ENCODE results near the gene PRSS57.

PRSS57 gene

GRCh38 chr19:739998-740715 lies 44.9 kb upstream of the PRSS57 start:
- peaks cover 0 to 23% of the 10 kb centered on the region in 2 donors for H3K27me3 ChIP-seq
- TF ChIP-seq CTCF (IDR thresholded peaks at IDR 0.05), result no peak
- no peak for DNase-seq
- intact Hi-C loops (cut with DNase I; ENCODE audit: low total_unique reads), result no loop called here
- no peak overlapping the region for H3K27ac ChIP-seq
- no peaks in the 10 kb centered on the region for H3K4me1 ChIP-seq
- H3K36me3 ChIP-seq, result peaks cover 0 to 9% (median 7%) of the 10 kb centered on the region in 3 donors
- no peak overlapping the region for H3K4me3 ChIP-seq
- peaks cover 0 to 14% (median 0%) of the 10 kb centered on the region in 3 donors for H3K9me3 ChIP-seq

GRCh38 chr19:738509-739128 lies 43.4 kb upstream of the PRSS57 start:
- Histone ChIP-seq H3K27ac (no peak overlapping the region), H3K4me1 (no peaks in the 10 kb centered on the region), H3K4me3 (no peak overlapping the region), H3K9me3 (no peaks in the 10 kb centered on the region), H3K36me3 (peaks cover 0 to 9% (median 7%) of the 10 kb centered on the region in 3 donors), H3K27me3 (peaks cover 0 to 23% of the 10 kb centered on the region in 2 donors)
- intact Hi-C loops (cut with DNase I; ENCODE audit: low total_unique reads), result no loop called here
- TF ChIP-seq CTCF (IDR thresholded peaks at IDR 0.05), result no peak
- no peak for DNase-seq

- H3K4me1 ChIP-seq, result no peaks in the 10 kb centered on the region
- peak in 1 of 2 experiments; percentile 40 for TF ChIP-seq CTCF (IDR thresholded peaks at IDR 0.05)
- H3K36me3 ChIP-seq, result peaks cover 0 to 9% (median 7%) of the 10 kb centered on the region in 3 donors
- no peak overlapping the region for H3K4me3 ChIP-seq
- no peaks in the 10 kb centered on the region for H3K9me3 ChIP-seq
- intact Hi-C loops (cut with DNase I; ENCODE audit: low total_unique reads), result no loop called here
- H3K27me3 ChIP-seq, result peaks cover 0 to 23% of the 10 kb centered on the region in 2 donors
- DNase-seq, result no peak
- no peak overlapping the region for H3K27ac ChIP-seq
These were observed 42.4 kb upstream of the PRSS57 start for GRCh38 chr19:737591-738093.

DNA sequence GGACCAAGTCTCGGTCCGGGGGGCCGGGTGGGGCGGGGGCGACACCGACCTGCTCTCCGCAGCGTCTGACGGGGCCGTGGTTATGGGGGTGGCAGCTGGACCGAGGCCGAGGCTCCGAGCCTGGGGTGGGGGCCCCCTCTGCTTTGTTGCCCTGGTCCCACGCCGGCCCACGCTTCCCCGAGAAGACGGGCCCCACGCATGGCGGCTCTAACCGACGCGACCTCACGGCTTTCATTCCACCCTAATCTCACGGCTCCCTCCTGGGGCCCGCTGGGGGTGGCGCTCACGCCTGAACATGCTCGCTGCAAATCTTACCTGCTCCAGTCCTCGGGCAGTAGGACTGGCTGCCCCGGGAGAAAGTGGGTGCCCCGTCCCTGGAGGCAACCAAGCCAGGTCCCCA lies 40.9 kb upstream of the PRSS57 start:
- DNase-seq, result no peak
- H3K27me3 ChIP-seq, result peaks cover 0 to 23% of the 10 kb centered on the region in 2 donors
- TF ChIP-seq CTCF (IDR thresholded peaks at IDR 0.05), result no peak
- H3K9me3 ChIP-seq, result no peaks in the 10 kb centered on the region
- no peaks in the 10 kb centered on the region for H3K4me1 ChIP-seq
- no peak overlapping the region for H3K4me3 ChIP-seq
- intact Hi-C loops (cut with DNase I; ENCODE audit: low total_unique reads), result no loop called here
- no peak overlapping the region for H3K27ac ChIP-seq
- peaks cover 0 to 9% (median 6%) of the 10 kb centered on the region in 3 donors for H3K36me3 ChIP-seq

- H3K9me3 ChIP-seq, result no peaks in the 10 kb centered on the region
- H3K4me3 ChIP-seq, result no peak overlapping the region
- peaks cover 0 to 17% of the 10 kb centered on the region in 2 donors for H3K27me3 ChIP-seq
- no peak for TF ChIP-seq CTCF (IDR thresholded peaks at IDR 0.05)
- intact Hi-C loops (cut with DNase I; ENCODE audit: low total_unique reads), result no loop called here
- DNase-seq, result no peak
- peaks cover 0 to 12% (median 6%) of the 10 kb centered on the region in 3 donors for H3K36me3 ChIP-seq
- no peak overlapping the region for H3K27ac ChIP-seq
- no peaks in the 10 kb centered on the region for H3K4me1 ChIP-seq
These were observed 39.5 kb upstream of the PRSS57 start for GRCh38 chr19:734716-735115.

Data from tibial artery (tissue), 4 donors.